Keratinocyte (primary cell): ENCODE data around the gene FOXF2. TPM values are rescaled to one million over a fixed set of nuclear protein-coding genes. Genes with fewer than 3 reads are reported as not detected.

Experiments used
- DNase-seq: peaks from one replicate; pipeline ENCODE4 v3.0.0-alpha.2; 2011; ENCODE audit warnings: low read depth, missing footprints, low spot score
- FAIRE-seq: peaks from 2 replicates; lab custom pipeline; 2011; peaks lifted over from hg19 to GRCh38; lab: Jason Lieb, UNC
- H2AFZ ChIP-seq: 2 replicates; pipeline ENCODE4 v1.6.0; 2012; ENCODE audit warnings: low read length, control low read depth, inconsistent platforms; ENCODE audit not compliant: control insufficient read depth
- H3K27ac ChIP-seq: 2 replicates; pipeline ENCODE4 v1.5.1; 2011; ENCODE audit warnings: low read length; ENCODE audit not compliant: control insufficient read depth, insufficient read depth
- H3K27me3 ChIP-seq: 3 replicates; pipeline ENCODE4 v1.6.0; 2011; ENCODE audit warnings: low read length; ENCODE audit not compliant: control insufficient read depth, insufficient read depth; ENCODE audit errors: extremely low read depth
- H3K36me3 ChIP-seq, 2 experiments: 2 replicates in 1 of 2; 3 replicates in 1 of 2; pipeline ENCODE4 v1.5.1; 2011; ENCODE audit warnings: low read length in 2 of 2, mild to moderate bottlenecking in 1 of 2; ENCODE audit not compliant: control insufficient read depth in 2 of 2, insufficient read depth in 2 of 2; ENCODE audit errors: extremely low read depth in 1 of 2
- H3K4me1 ChIP-seq: 3 replicates; pipeline ENCODE4 v1.5.1; 2011; ENCODE audit warnings: low read length; ENCODE audit not compliant: control insufficient read depth, insufficient read depth; ENCODE audit errors: extremely low read depth
- H3K4me2 ChIP-seq: 3 replicates; pipeline ENCODE4 v1.6.0; 2011; ENCODE audit warnings: low read depth, low read length; ENCODE audit not compliant: control insufficient read depth, insufficient read depth; ENCODE audit errors: extremely low read depth
- H3K4me3 ChIP-seq, 3 experiments: fragments of 200-600 bp in 1 of 3; sonication (generic) in 1 of 3; 2 replicates in 2 of 3; 3 replicates in 1 of 3; pipeline ENCODE4 v1.5.1; 2011 to 2016; ENCODE audit warnings: low read length in 3 of 3, mild to moderate bottlenecking in 3 of 3, control low read depth in 2 of 3, inconsistent platforms in 1 of 3, low read depth in 1 of 3, mixed read lengths in 1 of 3, mixed run types in 1 of 3, moderate library complexity in 1 of 3; ENCODE audit not compliant: control insufficient read depth in 2 of 3, insufficient read depth in 2 of 3; ENCODE audit errors: extremely low read depth in 1 of 3
- H3K79me2 ChIP-seq: 2 replicates; pipeline ENCODE4 v1.6.0; 2012; ENCODE audit warnings: low read length; ENCODE audit not compliant: control insufficient read depth, insufficient read depth
- H3K9ac ChIP-seq: 3 replicates; pipeline ENCODE4 v1.6.0; 2011; ENCODE audit warnings: low read length; ENCODE audit not compliant: control insufficient read depth, insufficient read depth; ENCODE audit errors: extremely low read depth
- H3K9me1 ChIP-seq: 3 replicates; pipeline ENCODE4 v1.6.0; 2011; ENCODE audit warnings: low read length; ENCODE audit not compliant: control insufficient read depth, insufficient read depth; ENCODE audit errors: extremely low read depth
- H3K9me3 ChIP-seq: 2 replicates; pipeline ENCODE4 v1.5.1; 2012; ENCODE audit warnings: low read depth, low read length; ENCODE audit not compliant: control insufficient read depth
- H4K20me1 ChIP-seq: 3 replicates; pipeline ENCODE4 v1.6.0; 2011; ENCODE audit warnings: low read length; ENCODE audit not compliant: control insufficient read depth, insufficient read depth; ENCODE audit errors: extremely low read depth
- EZH2 ChIP-seq: IDR thresholded peaks from one replicate; pipeline ENCODE4 v1.6.1; 2012; ENCODE audit warnings: inconsistent platforms, mild to moderate bottlenecking, low read length, moderate library complexity
- dilution Hi-C: fragments of 300-500 bp; cut with MboI; formaldehyde crosslinking; loops from one replicate; pipeline ENCODE4 v1.7.0; 2020; ENCODE audit warnings: low sequenced_read_pairs; ENCODE audit not compliant: extremely low pct_ligation_motif_present
- polyA plus RNA-seq, 5 experiments: library from polyadenylated mRNA; depleted of rRNA in 3 of 5; stranded (reverse) in 3 of 5; stranded (forward) in 1 of 5; unstranded in 1 of 5; fragments of >200 nt; gene quantifications; 1 replicate in 1 of 5; 2 replicates in 3 of 5; 3 replicates in 1 of 5; pipeline versions ENCODE4 v1.2.1 to v1.2.3, GENCODE V29; 2011 to 2012; ENCODE audit warnings: missing spikeins in 2 of 5, low read depth in 1 of 5, low replicate concordance in 1 of 5
- TF ChIP-seq, protein P1 (sequence below), 3 experiments: IDR thresholded peaks in 1 of 3; conservative IDR thresholded peaks in 1 of 3; optimal IDR thresholded peaks in 1 of 3; 2 replicates in 2 of 3; 3 replicates in 1 of 3; pipeline versions ENCODE3 to v1.5.1; 2011; ENCODE audit warnings: low read length in 3 of 3, mild to moderate bottlenecking in 3 of 3, moderate library complexity in 2 of 3, control low read depth in 1 of 3, inconsistent platforms in 1 of 3; ENCODE audit not compliant: insufficient read depth in 2 of 3; ENCODE audit errors: extremely low read depth in 1 of 3

FOXF2 gene
- polyA plus RNA-seq, 1 donor (not counting 4 experiments of a cell fraction or from before 2014, with no cell fraction given) = 0.34 TPM

- no peaks in the 10 kb centered on the region for H3K4me1 ChIP-seq
- no peak overlapping the region for H3K4me2 ChIP-seq
- H2AFZ ChIP-seq = no peak overlapping the region
- FAIRE-seq (no peak), DNase-seq (no peak)
- H4K20me1 ChIP-seq = no peaks in the 10 kb centered on the region
- H3K27me3 ChIP-seq = no peaks in the 10 kb centered on the region
- H3K4me3 ChIP-seq = no peak overlapping the region
- dilution Hi-C loops = no loop called here
- no peak overlapping the region for H3K9ac ChIP-seq
- H3K79me2 ChIP-seq = no peaks in the 10 kb centered on the region
- H3K36me3 ChIP-seq = no peaks in the 10 kb centered on the region
- H3K9me3 ChIP-seq = no peaks in the 10 kb centered on the region
- TF ChIP-seq EZH2 = no peak
- TF ChIP-seq, protein P1, sequence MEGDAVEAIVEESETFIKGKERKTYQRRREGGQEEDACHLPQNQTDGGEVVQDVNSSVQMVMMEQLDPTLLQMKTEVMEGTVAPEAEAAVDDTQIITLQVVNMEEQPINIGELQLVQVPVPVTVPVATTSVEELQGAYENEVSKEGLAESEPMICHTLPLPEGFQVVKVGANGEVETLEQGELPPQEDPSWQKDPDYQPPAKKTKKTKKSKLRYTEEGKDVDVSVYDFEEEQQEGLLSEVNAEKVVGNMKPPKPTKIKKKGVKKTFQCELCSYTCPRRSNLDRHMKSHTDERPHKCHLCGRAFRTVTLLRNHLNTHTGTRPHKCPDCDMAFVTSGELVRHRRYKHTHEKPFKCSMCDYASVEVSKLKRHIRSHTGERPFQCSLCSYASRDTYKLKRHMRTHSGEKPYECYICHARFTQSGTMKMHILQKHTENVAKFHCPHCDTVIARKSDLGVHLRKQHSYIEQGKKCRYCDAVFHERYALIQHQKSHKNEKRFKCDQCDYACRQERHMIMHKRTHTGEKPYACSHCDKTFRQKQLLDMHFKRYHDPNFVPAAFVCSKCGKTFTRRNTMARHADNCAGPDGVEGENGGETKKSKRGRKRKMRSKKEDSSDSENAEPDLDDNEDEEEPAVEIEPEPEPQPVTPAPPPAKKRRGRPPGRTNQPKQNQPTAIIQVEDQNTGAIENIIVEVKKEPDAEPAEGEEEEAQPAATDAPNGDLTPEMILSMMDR (optimal IDR thresholded peaks at IDR 0.05 in 1 of 3, IDR thresholded peaks at IDR 0.05 in 1 of 3, conservative IDR thresholded peaks at IDR 0.05 in 1 of 3; ENCODE audit: extremely low read depth in 1 of 3, insufficient read depth in 2 of 3, low read length in 3 of 3) = no peak
- H3K27ac ChIP-seq = no peak overlapping the region
- H3K9me1 ChIP-seq = no peaks in the 10 kb centered on the region
Observed at GRCh38 chr6:1348675-1349074, 40.7 kb upstream of the FOXF2 start.

- no peaks in the 10 kb centered on the region for H3K27me3 ChIP-seq
- H3K9me1 ChIP-seq = no peaks in the 10 kb centered on the region
- H3K4me1 ChIP-seq = no peaks in the 10 kb centered on the region
- no peak overlapping the region for H2AFZ ChIP-seq
- H3K27ac ChIP-seq = no peak overlapping the region
- H3K9ac ChIP-seq = no peak overlapping the region
- no peak for TF ChIP-seq EZH2
- TF ChIP-seq, protein P1 (optimal IDR thresholded peaks at IDR 0.05 in 1 of 3, IDR thresholded peaks at IDR 0.05 in 1 of 3, conservative IDR thresholded peaks at IDR 0.05 in 1 of 3; ENCODE audit: extremely low read depth in 1 of 3, insufficient read depth in 2 of 3, low read length in 3 of 3) = no peak
- no peaks in the 10 kb centered on the region for H3K9me3 ChIP-seq
- no peak overlapping the region for H3K4me2 ChIP-seq
- DNase-seq (no peak), FAIRE-seq (no peak)
- H3K79me2 ChIP-seq = no peaks in the 10 kb centered on the region
- dilution Hi-C loops = loop anchor here (25.0 kb wide), 1 partner anchor 587 kb away; no protein-coding TSS in a partner anchor
- no peaks in the 10 kb centered on the region for H3K36me3 ChIP-seq
- H3K4me3 ChIP-seq = no peak overlapping the region
- no peaks in the 10 kb centered on the region for H4K20me1 ChIP-seq
Observed at GRCh38 chr6:1349655-1350054, 39.7 kb upstream of the FOXF2 start.
